Stimulated activated CD8-positive, alpha-beta memory T cell treated with anti-CD3 and anti-CD28 coated beads, Interleukin-15, amount 100 ng/mL, for 24 hours (primary cell): ENCODE data around the gene GCH1.
"Not testable (repeated sequence)": the region's sequence is repeated elsewhere in the genome, so short reads cannot be mapped to it uniquely, and the experiment has no call there.

ENCODE experiments used
- DNase-seq: peaks from one replicate; pipeline ENCODE4 v3.0.0-alpha.2; 2020; ENCODE audit warnings: low read depth

Gene GCH1

DNA sequence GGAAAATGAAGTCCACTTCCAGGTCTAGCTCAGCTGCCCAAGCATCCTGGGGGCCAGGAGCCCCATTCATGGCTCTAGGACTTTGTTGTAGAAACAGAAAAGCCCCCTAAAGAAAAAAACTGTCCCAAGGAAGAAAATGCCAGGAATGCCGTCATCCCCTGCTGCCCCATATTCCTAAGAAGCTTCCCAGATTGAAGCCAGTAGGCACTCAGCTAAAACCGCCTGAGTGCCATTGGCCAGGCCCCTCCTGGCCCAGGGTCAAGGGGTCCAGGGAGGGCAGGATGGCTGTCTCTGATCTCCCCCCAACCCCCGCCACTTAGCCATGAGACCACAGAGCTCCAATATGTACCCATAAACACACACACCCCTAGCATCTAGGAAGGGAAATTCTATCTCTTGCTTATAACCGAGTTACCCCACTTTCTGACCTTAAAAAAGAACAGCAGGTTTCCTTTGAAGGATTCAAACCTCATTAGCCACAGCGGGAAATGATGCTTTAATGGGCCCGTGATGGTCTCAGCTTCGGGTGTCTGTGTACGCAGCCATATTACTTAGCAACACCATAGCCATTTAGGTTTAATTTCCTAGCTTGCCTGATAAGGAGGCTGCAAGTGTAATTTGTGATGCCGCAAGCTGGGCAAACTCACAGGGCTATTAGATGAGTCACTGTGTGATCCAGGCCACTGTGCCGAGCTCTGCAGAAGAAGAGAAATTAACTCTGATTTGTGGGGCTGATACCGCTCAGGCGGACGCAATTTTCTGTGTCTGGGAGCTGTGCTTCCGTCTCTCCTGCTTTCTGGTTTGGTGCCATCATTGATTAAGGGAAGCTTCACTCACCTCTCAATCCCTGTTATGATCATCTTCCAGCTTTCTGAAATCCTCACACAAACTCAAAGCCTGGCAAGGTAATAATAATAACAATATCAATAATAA is 84.2 kb downstream of the GCH1 start:
- DNase-seq: no peak

DNA sequence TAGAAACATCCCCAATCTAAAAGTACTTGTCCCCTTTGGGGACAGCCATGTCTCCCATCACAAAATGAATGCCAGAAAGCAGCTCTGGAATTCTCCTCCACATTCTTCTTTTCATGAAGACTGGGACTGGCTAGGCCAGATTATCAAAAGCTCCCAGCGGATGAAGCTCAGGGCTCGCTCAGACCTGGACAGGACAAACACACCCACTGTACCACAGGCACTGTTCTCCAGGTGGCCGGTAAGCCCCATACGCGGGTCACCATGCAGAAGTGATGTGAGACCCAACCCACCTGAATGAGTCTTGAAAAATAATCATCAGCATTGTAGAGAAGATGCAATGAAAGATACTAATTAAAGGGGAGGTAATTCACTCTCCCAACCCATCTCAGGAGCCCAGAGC is 85.1 kb downstream of the GCH1 start:
- no peak for DNase-seq

GRCh38 chr14:54816450-54816849 is 86.2 kb downstream of the GCH1 start:
- DNase-seq: no peak

GRCh38 chr14:54815515-54815914 is 87.1 kb downstream of the GCH1 start:
- DNase-seq: no peak

GRCh38 chr14:54815016-54815415 is 87.6 kb downstream of the GCH1 start:
- DNase-seq: no peak

DNA sequence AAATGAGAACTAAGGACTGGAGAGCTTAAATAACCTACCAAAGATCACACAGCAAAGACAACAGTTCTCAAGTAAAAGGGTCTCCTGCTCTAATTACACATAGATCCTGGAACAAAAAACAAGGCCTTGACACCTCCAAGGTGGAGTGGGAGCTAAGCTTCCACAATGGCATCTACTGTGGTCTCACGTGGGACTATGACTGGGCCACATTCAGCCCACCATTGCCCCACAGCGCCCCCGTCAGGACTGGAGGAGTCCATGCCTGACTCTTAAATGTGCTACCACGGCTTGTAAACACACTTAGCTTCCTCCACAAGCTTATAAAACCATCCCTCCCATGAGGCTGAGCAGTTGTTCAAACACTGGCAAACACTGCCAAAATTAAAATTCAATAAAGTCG is 88.5 kb downstream of the GCH1 start:
- DNase-seq: no peak

DNA sequence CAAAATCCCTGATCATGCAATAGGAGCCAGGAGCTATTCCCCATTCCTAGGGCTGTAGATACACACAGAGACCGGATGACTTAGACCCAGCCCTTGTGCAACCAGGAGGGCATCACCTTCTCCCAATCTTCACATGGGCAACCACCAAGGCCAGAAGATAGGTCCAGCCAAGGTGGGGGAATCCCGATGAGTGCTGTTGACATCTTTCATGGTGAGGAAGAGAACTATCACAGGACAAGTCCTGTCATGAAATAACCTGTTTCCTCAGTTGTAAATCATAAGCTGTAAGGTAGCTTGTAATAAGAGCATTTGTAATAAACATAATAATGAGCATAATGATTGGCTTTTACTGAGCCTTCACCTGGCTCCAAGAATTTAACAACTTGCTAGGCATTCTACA is 89.5 kb downstream of the GCH1 start:
- DNase-seq: no peak

DNA sequence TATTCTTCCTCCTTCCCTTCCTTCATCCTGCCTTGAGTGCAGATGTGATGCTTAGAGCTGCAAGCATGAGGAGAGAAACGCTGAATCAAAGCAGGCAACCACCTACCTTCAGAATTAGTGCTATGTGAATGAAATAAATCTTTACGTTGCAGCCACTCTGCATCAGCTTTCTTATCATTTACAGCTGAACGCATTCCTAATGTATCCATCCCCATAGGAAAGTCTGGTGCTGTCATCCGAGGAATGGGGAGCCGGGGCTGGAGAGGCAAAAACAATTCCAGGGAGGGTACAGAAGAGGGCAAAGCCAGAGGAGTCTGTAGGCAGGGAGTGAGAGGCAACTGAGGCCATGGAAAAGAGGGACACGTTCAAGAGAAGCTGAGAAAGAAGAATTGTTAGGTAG is 90.0 kb downstream of the GCH1 start:
- DNase-seq: no peak

DNA sequence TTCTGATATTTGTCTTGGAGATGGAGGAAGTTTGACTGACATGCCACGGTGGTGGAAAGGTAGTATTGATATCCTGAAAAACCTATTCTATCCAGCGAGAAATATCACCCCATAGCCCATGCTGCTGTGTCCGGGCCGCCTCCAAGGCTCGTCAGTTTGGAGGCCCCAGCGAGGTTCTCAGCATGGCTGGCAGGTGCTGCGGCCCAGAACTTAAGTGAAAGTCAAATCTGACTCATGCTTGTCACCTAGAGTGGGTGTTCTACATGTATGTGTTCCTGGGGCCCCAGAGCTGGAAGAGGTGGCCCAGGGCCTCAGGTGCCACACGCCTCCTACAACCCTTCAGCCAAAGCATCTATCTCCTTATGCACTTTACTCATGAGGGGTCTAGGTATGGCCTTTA is 92.9 kb downstream of the GCH1 start:
- DNase-seq: no peak

DNA sequence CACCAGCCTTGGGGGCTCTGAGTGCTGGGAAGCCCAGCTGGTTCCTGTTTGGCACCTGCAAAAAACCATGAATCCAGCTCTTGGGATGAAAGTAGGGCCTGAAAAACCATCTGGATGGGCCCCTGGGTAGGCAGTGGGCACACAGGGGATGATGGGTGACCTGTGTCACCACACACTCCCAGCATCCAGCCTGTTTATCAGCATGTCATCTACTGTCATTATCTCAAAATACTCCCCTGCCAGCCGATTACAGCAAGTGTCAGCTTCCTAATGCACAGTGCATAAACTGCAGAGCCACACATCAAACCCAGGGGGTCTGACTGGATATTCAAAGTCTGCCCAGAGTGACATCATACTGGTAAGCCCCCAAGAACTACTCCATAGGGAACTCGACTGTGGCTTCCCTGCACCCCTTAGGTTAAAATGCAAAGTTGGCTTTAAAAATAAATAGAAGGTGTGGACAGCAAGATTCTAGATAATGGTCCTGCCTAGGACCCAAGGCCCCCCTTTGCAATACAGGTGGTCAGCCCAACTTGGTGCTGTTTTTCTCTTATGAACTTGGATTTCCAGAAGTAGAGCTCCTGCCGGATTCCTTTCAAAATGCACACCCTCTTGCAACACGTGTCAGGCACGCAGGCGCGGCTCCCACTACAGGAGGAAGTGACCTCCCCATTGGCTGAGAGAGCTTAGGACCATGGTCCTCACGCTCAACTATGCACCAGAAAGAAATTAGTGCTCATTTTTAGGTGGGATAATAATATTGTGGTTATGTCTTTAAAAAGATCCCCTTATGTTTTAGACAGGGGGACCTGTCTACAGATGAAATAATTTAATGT is 94.1 kb downstream of the GCH1 start:
- no peak for DNase-seq

DNA sequence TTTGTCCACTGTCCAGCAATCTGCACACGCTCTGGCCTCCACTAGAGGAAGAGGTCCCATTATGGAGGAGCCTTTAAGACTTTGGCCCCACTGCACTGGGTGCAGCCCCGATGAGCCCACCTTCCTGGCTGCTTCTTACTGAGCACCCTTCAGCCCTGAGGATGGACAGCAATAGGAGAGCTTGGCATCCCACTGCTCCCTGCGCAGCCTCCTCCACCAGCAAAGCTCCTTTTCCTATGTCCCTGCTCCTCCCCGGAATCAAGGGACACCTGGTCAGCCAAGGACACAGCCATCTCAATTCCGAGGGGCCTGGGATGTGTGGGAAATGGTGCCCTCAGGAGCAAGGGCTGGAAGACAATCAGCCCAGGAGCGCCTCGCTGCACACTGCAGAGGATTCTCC is 94.7 kb downstream of the GCH1 start:
- no peak for DNase-seq

DNA sequence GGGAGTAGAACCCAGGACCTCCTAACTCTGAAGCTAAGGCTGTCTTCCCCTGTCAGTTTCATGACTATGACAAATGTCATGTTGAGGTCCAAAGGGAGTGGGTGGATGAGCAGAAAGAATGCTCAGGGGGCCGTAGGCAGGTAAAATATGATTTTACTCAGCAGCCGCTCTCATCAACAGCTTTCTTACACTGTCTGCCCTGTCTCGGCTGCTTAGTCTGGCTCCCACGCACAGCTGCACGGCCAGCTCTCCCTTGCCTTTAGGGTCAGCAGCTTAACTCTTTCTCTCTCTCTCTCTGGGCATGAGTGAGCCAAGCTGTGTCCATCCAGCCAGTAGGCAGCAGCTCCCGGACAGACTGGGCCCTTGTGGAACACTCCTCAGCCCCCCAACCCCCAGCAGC is 95.2 kb downstream of the GCH1 start:
- DNase-seq: no peak

DNA sequence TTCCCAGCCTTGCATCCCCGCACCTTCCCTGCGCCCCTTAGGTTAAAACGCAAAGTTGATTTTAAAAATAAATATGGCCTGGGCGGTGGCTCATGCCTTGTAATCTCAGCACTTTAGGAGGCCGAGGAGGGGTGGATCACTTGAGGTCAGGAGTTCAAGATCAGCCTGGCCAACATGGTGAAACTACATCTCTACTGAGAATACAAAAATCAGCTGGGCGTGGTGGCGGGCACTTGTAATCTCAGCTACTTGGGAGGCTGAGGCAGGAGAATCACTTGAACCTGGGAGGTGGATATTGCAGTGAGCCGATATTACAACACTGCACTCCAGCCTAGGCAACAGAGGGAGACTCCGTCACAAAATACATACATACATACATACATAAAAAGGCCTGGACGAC is 96.0 kb downstream of the GCH1 start:
- DNase-seq: no peak

DNA sequence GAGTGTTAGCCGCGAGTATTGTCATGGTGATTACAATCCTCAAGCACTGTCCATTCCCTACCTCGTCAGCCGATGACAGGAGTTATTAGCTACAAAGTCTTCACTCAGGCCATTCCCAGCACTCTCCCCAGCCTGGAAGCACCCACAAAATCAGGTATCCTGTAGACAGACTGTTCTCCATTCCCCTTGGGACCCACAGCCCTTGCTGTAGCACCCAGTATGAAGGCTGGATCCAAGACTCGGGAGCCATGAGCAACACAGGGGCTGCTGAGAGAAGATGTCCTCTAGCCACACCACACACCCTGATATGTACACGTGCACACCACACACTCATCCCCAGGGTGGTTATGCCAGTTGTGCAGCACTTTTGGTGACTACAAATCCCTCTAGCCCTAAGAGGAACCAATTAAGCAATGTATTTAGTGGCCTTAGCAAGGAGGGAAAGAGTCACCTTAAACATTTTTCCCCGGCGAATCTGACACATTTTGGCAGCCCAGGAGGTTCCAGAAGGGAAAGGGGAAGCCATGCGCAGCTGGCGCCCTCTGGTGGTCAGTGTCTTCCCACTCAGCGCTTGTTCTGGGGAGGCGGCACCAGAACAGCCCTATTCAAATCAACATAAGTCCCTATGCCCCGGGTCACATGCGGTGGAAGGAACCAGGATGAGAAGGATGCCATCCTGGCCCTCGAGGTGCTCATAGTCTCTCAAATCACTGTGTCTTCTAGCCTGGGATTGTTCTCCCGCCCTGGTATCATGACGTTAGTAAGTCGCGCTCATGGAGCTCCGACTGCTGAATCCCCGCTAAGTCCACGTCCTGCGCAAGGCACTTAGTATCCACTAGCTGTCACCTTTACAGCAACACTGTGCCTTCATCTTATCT is 96.9 kb downstream of the GCH1 start:
- peak; percentile 70 for DNase-seq

DNA sequence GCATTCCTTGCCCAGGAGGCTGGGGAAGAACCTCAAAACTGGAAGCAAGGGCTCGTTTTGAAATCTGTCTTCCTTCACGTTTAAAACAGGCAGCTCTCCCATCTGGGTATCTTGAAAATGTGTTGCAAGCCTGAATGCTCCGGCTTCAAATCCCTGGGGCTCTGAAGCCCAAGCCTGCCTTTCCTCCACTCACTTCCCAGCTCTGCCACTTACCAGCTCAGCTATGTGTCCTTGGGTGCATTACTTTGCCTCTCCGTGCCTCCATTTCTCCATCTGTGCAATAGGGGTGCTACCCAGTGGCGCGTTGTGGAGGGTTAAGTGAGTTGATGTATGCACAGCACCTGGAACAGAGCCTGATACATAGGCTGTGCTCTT is 97.6 kb downstream of the GCH1 start:
- DNase-seq: no peak

DNA sequence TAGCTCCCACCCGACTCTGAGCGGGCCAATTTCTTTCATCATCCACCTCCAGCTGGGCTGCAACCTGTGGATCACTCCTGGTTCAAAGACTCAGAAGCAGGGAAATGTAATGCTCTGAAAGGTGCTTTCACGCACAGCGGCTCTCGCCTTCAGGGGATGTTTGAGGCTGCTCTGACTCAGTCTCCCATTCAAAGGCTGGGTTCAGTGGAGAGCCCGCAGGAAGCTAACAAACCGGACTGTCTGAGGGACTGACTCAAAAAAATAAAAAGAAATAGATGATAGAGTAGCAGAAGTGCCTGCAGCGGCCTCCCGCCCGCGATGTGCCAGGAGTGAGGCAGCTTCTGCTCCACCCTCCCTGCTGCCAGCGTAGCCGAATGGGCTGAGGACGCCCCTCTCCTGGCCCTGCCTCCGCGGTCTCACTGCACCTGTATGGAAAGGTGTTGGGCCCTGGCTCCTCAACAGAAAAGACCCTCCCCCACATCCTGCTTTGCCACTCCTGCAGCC is 98.0 kb downstream of the GCH1 start:
- no peak for DNase-seq

DNA sequence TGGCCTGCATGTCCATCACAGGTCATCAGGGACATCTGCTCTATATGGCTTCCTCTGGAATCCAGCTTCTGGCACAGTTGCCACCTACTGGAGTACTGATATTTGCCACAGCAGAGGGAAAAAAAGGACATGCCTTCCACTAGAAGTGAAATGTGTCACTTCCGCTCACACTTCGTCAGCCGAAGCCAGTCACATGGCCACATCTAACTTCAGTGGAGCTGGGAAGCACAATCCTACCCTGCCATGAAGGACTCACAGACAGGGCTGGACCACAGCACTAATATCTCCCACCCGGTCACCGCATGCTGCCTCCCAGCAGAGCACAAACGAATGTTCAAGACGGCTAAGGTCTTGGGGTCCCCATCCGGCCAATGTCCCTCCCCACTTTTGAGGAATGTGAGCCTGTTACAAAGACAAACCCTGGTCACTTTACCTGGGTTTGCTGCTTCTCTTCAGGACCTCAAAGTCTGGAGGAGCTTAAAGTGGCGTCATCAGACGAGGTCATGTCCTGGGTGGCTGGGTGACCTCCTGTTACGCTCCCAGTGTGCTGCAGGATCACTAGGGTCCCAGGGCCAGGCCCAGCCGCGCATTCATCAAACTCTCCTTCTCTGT is 98.6 kb downstream of the GCH1 start:
- no peak for DNase-seq

DNA sequence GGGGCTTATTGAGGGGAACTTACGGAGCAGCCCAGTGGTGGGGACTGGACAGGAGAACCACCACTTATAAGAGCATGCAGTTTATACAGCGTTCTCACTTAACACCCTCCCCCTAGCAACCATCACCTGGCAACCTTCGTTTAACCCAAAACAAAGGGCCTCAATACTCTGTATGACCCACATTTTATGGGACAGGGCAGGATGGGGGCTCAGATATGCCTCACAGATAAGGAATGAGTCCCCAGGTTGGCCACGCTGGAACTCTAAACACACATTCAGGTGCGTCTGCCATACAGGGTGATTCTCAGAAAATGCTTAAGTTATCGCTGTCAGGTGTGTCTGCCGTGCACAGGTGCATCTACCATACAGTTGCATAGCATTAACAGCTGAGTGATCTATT is 99.2 kb downstream of the GCH1 start:
- DNase-seq: no peak

GRCh38 chr14:54801482-54801881 is 101.1 kb downstream of the GCH1 start:
- not testable (repeated sequence) for DNase-seq

GRCh38 chr14:54798465-54799124 is 104.0 kb downstream of the GCH1 start:
- no peak for DNase-seq

GRCh38 chr14:54797986-54798385 is 104.6 kb downstream of the GCH1 start:
- DNase-seq: no peak
